ENCODE results near the gene SPDYE4. TPM values are rescaled to one million over a fixed set of nuclear protein-coding genes. Genes with fewer than 3 reads are reported as not detected.
A peak's percentile ranks its signal among the peaks of the same experiment; 100 is the strongest.

SPDYE4 gene
- total RNA-seq, 2 experiments from 2014 or later = not detected

- Mint-ChIP-seq H3K4me1 (ENCODE audit: low read depth) (no peaks in the 10 kb centered on the region), H3K9me3 (no peaks in the 10 kb centered on the region), H3K27ac (no peak overlapping the region), H3K36me3 (ENCODE audit: low read depth) (no peaks in the 10 kb centered on the region), H3K27me3 (no peaks in the 10 kb centered on the region), H3K4me3 (no peak overlapping the region)
- CTCF ChIA-PET = no interaction called here
- no peaks in the 10 kb centered on the region for H3K27me3 ChIP-seq (ENCODE audit: control insufficient read depth in 1 of 2, insufficient read depth in 2 of 2, low read length in 2 of 2)
- H3K4me1 ChIP-seq (ENCODE audit: insufficient read depth, low read length) = peaks cover 6% of the 10 kb centered on the region
- ATAC-seq (ENCODE audit: poor library complexity) (no peak), DNase-seq (no peak)
- POLR2A ChIA-PET = no interaction called here
- H3K27ac ChIP-seq (ENCODE audit: low read depth in 1 of 2, low read length in 2 of 2) = no peak overlapping the region
- H3K36me3 ChIP-seq (ENCODE audit: insufficient read depth, low read length) = no peaks in the 10 kb centered on the region
- intact Hi-C loops (cut with DNase I, micrococcal nuclease) = loop anchor here (5.0 to 10.0 kb wide), 4 partner anchors 205 to 732 kb away; no protein-coding TSS in a partner anchor
- H3K9me3 ChIP-seq (ENCODE audit: control insufficient read depth in 1 of 2, insufficient read depth in 1 of 2, low read length in 2 of 2) = no peaks in the 10 kb centered on the region
- H3K4me3 ChIP-seq (ENCODE audit: low read length) = no peak overlapping the region
- no peak for TF ChIP-seq CTCF (IDR thresholded peaks at IDR 0.05)
Measured at GRCh38 chr17:8789743-8790142, 31.4 kb upstream of the SPDYE4 start.

GRCh38 chr17:8788998-8789397 lies 30.7 kb upstream of the SPDYE4 start:
- H3K4me3 Mint-ChIP-seq = no peak overlapping the region
- CTCF ChIA-PET = no interaction called here
- Histone ChIP-seq H3K4me3 (ENCODE audit: low read length) (no peak overlapping the region), H3K36me3 (ENCODE audit: insufficient read depth, low read length) (no peaks in the 10 kb centered on the region), H3K27ac (ENCODE audit: low read depth in 1 of 2, low read length in 2 of 2) (no peak overlapping the region), H3K27me3 (ENCODE audit: control insufficient read depth in 1 of 2, insufficient read depth in 2 of 2, low read length in 2 of 2) (no peaks in the 10 kb centered on the region), H3K4me1 (ENCODE audit: insufficient read depth, low read length) (peaks cover 6% of the 10 kb centered on the region), H3K9me3 (ENCODE audit: control insufficient read depth in 1 of 2, insufficient read depth in 1 of 2, low read length in 2 of 2) (no peaks in the 10 kb centered on the region)
- POLR2A ChIA-PET = no interaction called here
- no peak for ATAC-seq (ENCODE audit: poor library complexity)
- no peaks in the 10 kb centered on the region for H3K4me1 Mint-ChIP-seq (ENCODE audit: low read depth)
- DNase-seq = no peak
- H3K9me3 Mint-ChIP-seq = no peaks in the 10 kb centered on the region
- intact Hi-C loops (cut with DNase I, micrococcal nuclease) = loop anchor here (5.0 to 10.0 kb wide), 4 partner anchors 206 to 732 kb away; no protein-coding TSS in a partner anchor
- H3K27ac Mint-ChIP-seq = no peak overlapping the region
- no peaks in the 10 kb centered on the region for H3K27me3 Mint-ChIP-seq
- no peak for TF ChIP-seq CTCF (IDR thresholded peaks at IDR 0.05)
- no peaks in the 10 kb centered on the region for H3K36me3 Mint-ChIP-seq (ENCODE audit: low read depth)

- Histone ChIP-seq H3K4me3 (ENCODE audit: low read length) (no peak overlapping the region), H3K36me3 (ENCODE audit: insufficient read depth, low read length) (no peaks in the 10 kb centered on the region), H3K27me3 (ENCODE audit: control insufficient read depth in 1 of 2, insufficient read depth in 2 of 2, low read length in 2 of 2) (no peaks in the 10 kb centered on the region), H3K4me1 (ENCODE audit: insufficient read depth, low read length) (peaks cover 6% of the 10 kb centered on the region), H3K27ac (ENCODE audit: low read depth in 1 of 2, low read length in 2 of 2) (no peak overlapping the region), H3K9me3 (ENCODE audit: control insufficient read depth in 1 of 2, insufficient read depth in 1 of 2, low read length in 2 of 2) (peaks cover 0 to 3% of the 10 kb centered on the region in 2 experiments)
- peak; percentile 44 for ATAC-seq (ENCODE audit: poor library complexity)
- no peaks in the 10 kb centered on the region for H3K9me3 Mint-ChIP-seq
- TF ChIP-seq CTCF (IDR thresholded peaks at IDR 0.05) = peak; percentile 73
- H3K27me3 Mint-ChIP-seq = no peaks in the 10 kb centered on the region
- ChIA-PET POLR2A (no interaction called here), CTCF (interaction anchor here (0.6 to 1.8 kb wide), 11 partner anchors 9 to 726 kb away, joined by 3 to 7 read pairs (median 3); no protein-coding TSS in a partner anchor)
- intact Hi-C loops (cut with DNase I, micrococcal nuclease) = loop anchor here (2.0 to 10.0 kb wide), 5 partner anchors 209 to 728 kb away; no protein-coding TSS in a partner anchor
- no peaks in the 10 kb centered on the region for H3K36me3 Mint-ChIP-seq (ENCODE audit: low read depth)
- H3K27ac Mint-ChIP-seq = no peak overlapping the region
- DNase-seq = peak; percentile 35 to 73 (median 55)
- H3K4me1 Mint-ChIP-seq (ENCODE audit: low read depth) = no peaks in the 10 kb centered on the region
- H3K4me3 Mint-ChIP-seq = no peak overlapping the region
Measured at GRCh38 chr17:8785547-8786413, 27.4 kb upstream of the SPDYE4 start.
